ENCODE results near the gene ACVR2B.
"Not testable (repeated sequence)": the region's sequence is repeated elsewhere in the genome, so short reads cannot be mapped to it uniquely, and the experiment has no call there.

Gene ACVR2B

DNA sequence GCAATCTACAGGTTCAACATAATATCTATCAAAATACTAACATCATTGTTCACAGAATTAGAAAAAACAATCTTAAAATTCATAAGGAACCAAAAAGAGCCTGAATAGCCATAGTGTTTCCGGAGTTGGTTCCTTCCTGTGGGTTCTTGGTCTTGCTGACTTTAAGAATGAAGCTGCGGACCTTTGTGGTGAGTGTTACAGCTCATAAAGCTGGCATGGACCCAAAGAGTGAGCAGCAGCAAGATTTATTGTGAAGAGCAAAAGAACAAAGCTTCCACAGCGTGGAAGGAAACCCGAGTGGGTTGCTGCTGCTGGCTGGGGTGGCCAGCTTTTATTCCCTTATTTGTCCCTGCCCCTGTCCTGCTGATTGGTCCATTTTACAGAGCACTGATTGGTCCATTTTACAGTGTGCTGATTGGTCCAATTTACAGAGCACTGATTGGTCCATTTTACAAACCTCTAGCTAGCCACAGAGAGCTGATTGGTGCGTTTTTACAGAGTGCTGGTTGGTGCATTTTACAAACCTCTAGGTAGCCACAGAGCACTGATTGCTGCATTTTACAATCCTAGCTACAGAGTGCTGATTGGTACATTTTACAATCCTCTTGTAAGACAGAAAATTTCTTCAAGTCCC, 15.1 kb upstream of the ACVR2B start:
- H2BK12ac ChIP-seq (ENCODE audit: low read length); H4K8ac ChIP-seq (ENCODE audit: low read depth, low read length); H2BK5ac ChIP-seq (ENCODE audit: low read length); H3K9me3 ChIP-seq (replicated peaks in 1 of 2; ENCODE audit: control insufficient read depth in 2 of 2, insufficient read depth in 1 of 2, low read depth in 1 of 2, low read length in 2 of 2); H3K4me3 ChIP-seq (ENCODE audit: low read length in 2 of 2); H3K36me3 ChIP-seq (replicated peaks in 1 of 2; ENCODE audit: control insufficient read depth in 2 of 2, insufficient read depth in 2 of 2, low read length in 2 of 2); H2AK5ac ChIP-seq (ENCODE audit: low read depth, low read length); H3K4ac ChIP-seq (ENCODE audit: low read length); H3K23ac ChIP-seq (ENCODE audit: low read depth, low read length, poor library complexity); H2BK15ac ChIP-seq (ENCODE audit: low read length); H3K27me3 ChIP-seq (ENCODE audit: control insufficient read depth in 3 of 3, insufficient read depth in 3 of 3, low read depth in 1 of 3, low read length in 3 of 3); H3K4me2 ChIP-seq (ENCODE audit: insufficient read depth, low read length, poor library complexity, severe bottlenecking); H3K4me1 ChIP-seq (ENCODE audit: control insufficient read depth in 2 of 2, insufficient read depth in 1 of 2, low read depth in 1 of 2, low read length in 2 of 2); H3K27ac ChIP-seq (replicated peaks; ENCODE audit: low read length); H3K14ac ChIP-seq (ENCODE audit: low read length); H2BK120ac ChIP-seq (ENCODE audit: low read depth, low read length); H3K9ac ChIP-seq (ENCODE audit: low read depth, low read length, poor library complexity); H4K91ac ChIP-seq (ENCODE audit: low read depth, low read length, poor library complexity); DNase-seq (ENCODE audit: low spot score); H2AFZ ChIP-seq (ENCODE audit: low read length); H3K79me1 ChIP-seq (ENCODE audit: low read depth, low read length); H3K18ac ChIP-seq (ENCODE audit: low read length): not testable (repeated sequence)
- WGBS, 2 donors (ENCODE audit: extremely low coverage in 2 of 2, insufficient read length in 2 of 2, insufficient replicate concordance in 1 of 2) = no CpG with 5 or more reads among the region's 5 CpGs

DNA sequence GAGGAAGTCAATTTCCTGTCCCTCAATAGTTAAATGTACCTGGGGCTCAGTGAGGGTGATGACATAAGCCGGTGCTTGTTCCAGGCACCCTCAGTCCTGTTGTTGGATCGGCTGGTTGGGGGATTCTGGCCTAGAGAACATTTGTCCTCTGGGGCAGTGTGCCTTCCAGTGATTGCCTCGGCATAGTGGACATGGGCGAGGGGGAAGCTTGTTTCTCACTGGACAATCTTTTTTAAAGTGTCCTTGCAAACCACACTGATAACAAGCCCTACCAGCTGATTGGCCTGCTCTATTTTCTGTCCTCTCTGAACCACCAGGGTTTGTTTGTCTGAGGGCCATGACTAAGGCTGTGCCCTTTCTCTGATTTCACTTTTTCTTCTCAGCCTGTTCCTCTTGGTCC, 10.5 kb upstream of the ACVR2B start:
- not testable (repeated sequence) for H2BK120ac ChIP-seq (ENCODE audit: low read depth, low read length)

DNA sequence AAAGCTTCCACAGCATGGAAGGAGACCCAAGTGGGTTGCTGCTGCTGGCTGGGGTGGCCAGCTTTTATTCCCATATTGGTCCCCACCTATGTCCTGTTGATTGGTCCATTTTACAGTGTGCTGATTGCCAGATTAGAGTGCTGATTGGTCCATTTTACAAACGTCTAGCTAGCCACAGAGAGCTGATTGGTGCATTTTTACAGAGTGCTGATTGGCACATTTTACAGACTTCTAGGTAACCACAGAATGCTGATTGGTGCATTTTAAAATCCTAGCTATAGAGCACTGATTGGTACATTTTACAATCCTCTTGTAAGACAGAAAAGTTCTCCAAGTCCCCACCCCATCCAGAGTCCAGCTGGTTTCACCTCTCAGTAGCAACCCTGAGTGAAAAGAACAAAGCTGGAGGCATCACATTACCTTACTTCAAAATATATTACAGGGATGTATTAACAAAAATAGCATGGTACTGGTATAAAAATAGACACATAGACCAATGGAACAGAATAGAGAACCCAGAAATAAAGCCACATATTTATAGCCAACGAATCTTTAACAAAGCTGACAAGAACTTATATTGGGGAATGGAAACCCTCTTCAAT, 7.5 kb upstream of the ACVR2B start:
- no peak overlapping the region for H3K9ac ChIP-seq (ENCODE audit: low read depth, low read length, poor library complexity)
- no peak overlapping the region for H4K8ac ChIP-seq (ENCODE audit: low read depth, low read length)
- H3K14ac ChIP-seq (ENCODE audit: low read length) = no peak overlapping the region
- no peak overlapping the region for H2AFZ ChIP-seq (ENCODE audit: low read length)
- DNase-seq (ENCODE audit: low spot score) = no peak
- H2BK12ac ChIP-seq (ENCODE audit: low read length) = no peak overlapping the region
- H2AK5ac ChIP-seq (ENCODE audit: low read depth, low read length) = no peak overlapping the region
- no CpG with 5 or more reads among the region's 2 CpGs for WGBS, 2 donors (ENCODE audit: extremely low coverage in 2 of 2, insufficient read length in 2 of 2, insufficient replicate concordance in 1 of 2)
- no peak overlapping the region for H3K4me3 ChIP-seq (ENCODE audit: low read length in 2 of 2)
- no peak overlapping the region for H3K18ac ChIP-seq (ENCODE audit: low read length)
- H3K27ac ChIP-seq (replicated peaks; ENCODE audit: low read length) = no peak overlapping the region
- H3K4me2 ChIP-seq (ENCODE audit: insufficient read depth, low read length, poor library complexity, severe bottlenecking) = no peak overlapping the region
- no peaks in the 10 kb centered on the region for H3K36me3 ChIP-seq (replicated peaks in 1 of 2; ENCODE audit: control insufficient read depth in 2 of 2, insufficient read depth in 2 of 2, low read length in 2 of 2)
- no peak overlapping the region for H2BK5ac ChIP-seq (ENCODE audit: low read length)
- no peaks in the 10 kb centered on the region for H3K4me1 ChIP-seq (ENCODE audit: control insufficient read depth in 2 of 2, insufficient read depth in 1 of 2, low read depth in 1 of 2, low read length in 2 of 2)
- H3K23ac ChIP-seq (ENCODE audit: low read depth, low read length, poor library complexity) = no peak overlapping the region
- peaks cover 3% of the 10 kb centered on the region in 2 donors for H3K9me3 ChIP-seq (replicated peaks in 1 of 2; ENCODE audit: control insufficient read depth in 2 of 2, insufficient read depth in 1 of 2, low read depth in 1 of 2, low read length in 2 of 2)
- no peak overlapping the region for H2BK120ac ChIP-seq (ENCODE audit: low read depth, low read length)
- H3K79me1 ChIP-seq (ENCODE audit: low read depth, low read length) = no peaks in the 10 kb centered on the region
- H4K91ac ChIP-seq (ENCODE audit: low read depth, low read length, poor library complexity) = no peak overlapping the region
- no peak overlapping the region for H3K4ac ChIP-seq (ENCODE audit: low read length)
- H3K27me3 ChIP-seq (ENCODE audit: control insufficient read depth in 3 of 3, insufficient read depth in 3 of 3, low read depth in 1 of 3, low read length in 3 of 3) = no peaks in the 10 kb centered on the region
- no peak overlapping the region for H2BK15ac ChIP-seq (ENCODE audit: low read length)

More for the DNA sequence above, 10.5 kb upstream of the ACVR2B start:
- not testable (repeated sequence) for H3K27ac ChIP-seq (replicated peaks; ENCODE audit: low read length); DNase-seq (ENCODE audit: low spot score); H3K9me3 ChIP-seq (replicated peaks in 1 of 2; ENCODE audit: control insufficient read depth in 2 of 2, insufficient read depth in 1 of 2, low read depth in 1 of 2, low read length in 2 of 2); H4K91ac ChIP-seq (ENCODE audit: low read depth, low read length, poor library complexity); H2BK15ac ChIP-seq (ENCODE audit: low read length); H2BK12ac ChIP-seq (ENCODE audit: low read length); H3K36me3 ChIP-seq (replicated peaks in 1 of 2; ENCODE audit: control insufficient read depth in 2 of 2, insufficient read depth in 2 of 2, low read length in 2 of 2); H4K8ac ChIP-seq (ENCODE audit: low read depth, low read length); H3K23ac ChIP-seq (ENCODE audit: low read depth, low read length, poor library complexity); H3K14ac ChIP-seq (ENCODE audit: low read length); H2BK5ac ChIP-seq (ENCODE audit: low read length); H3K27me3 ChIP-seq (ENCODE audit: control insufficient read depth in 3 of 3, insufficient read depth in 3 of 3, low read depth in 1 of 3, low read length in 3 of 3); H2AFZ ChIP-seq (ENCODE audit: low read length); H2AK5ac ChIP-seq (ENCODE audit: low read depth, low read length); H3K4me1 ChIP-seq (ENCODE audit: control insufficient read depth in 2 of 2, insufficient read depth in 1 of 2, low read depth in 1 of 2, low read length in 2 of 2); H3K4me2 ChIP-seq (ENCODE audit: insufficient read depth, low read length, poor library complexity, severe bottlenecking); H3K18ac ChIP-seq (ENCODE audit: low read length); H3K79me1 ChIP-seq (ENCODE audit: low read depth, low read length); H3K4ac ChIP-seq (ENCODE audit: low read length); H3K4me3 ChIP-seq (ENCODE audit: low read length in 2 of 2); H3K9ac ChIP-seq (ENCODE audit: low read depth, low read length, poor library complexity)
- WGBS, 2 donors (ENCODE audit: extremely low coverage in 2 of 2, insufficient read length in 2 of 2, insufficient replicate concordance in 1 of 2) = no CpG with 5 or more reads among the region's 4 CpGs

DNA sequence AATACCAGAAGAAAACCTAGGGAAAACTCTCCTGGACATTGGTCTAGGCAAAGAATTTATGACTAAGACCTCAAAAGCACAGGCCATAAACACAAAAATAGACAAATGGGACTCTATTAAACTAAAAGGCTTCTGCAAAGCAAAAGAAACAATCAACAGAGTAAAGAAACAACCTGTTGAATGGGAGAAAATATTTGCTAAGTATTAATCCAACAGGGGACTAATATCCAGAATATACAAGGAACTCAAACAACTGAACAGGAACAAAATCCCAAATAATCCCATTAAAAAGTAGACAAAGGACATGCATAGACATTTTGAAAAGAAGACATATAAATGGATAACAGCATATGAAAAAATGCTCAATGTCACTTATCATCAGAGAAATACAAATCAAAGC, 6.9 kb upstream of the ACVR2B start:
- H2BK120ac ChIP-seq (ENCODE audit: low read depth, low read length) = no peak overlapping the region

More for the DNA sequence above, 6.9 kb upstream of the ACVR2B start:
- DNase-seq (ENCODE audit: low spot score) = no peak
- Histone ChIP-seq H2BK12ac (ENCODE audit: low read length) (no peak overlapping the region), H3K18ac (ENCODE audit: low read length) (no peak overlapping the region), H2BK5ac (ENCODE audit: low read length) (no peak overlapping the region), H3K9me3 (replicated peaks in 1 of 2; ENCODE audit: control insufficient read depth in 2 of 2, insufficient read depth in 1 of 2, low read depth in 1 of 2, low read length in 2 of 2) (peaks cover 3% of the 10 kb centered on the region in 2 donors), H3K23ac (ENCODE audit: low read depth, low read length, poor library complexity) (no peak overlapping the region), H3K36me3 (replicated peaks in 1 of 2; ENCODE audit: control insufficient read depth in 2 of 2, insufficient read depth in 2 of 2, low read length in 2 of 2) (no peaks in the 10 kb centered on the region), H3K27me3 (ENCODE audit: control insufficient read depth in 3 of 3, insufficient read depth in 3 of 3, low read depth in 1 of 3, low read length in 3 of 3) (no peaks in the 10 kb centered on the region), H4K91ac (ENCODE audit: low read depth, low read length, poor library complexity) (no peak overlapping the region), H2BK15ac (ENCODE audit: low read length) (no peak overlapping the region), H3K27ac (replicated peaks; ENCODE audit: low read length) (no peak overlapping the region), H2AK5ac (ENCODE audit: low read depth, low read length) (no peak overlapping the region), H3K79me1 (ENCODE audit: low read depth, low read length) (no peaks in the 10 kb centered on the region), H3K4me3 (ENCODE audit: low read length in 2 of 2) (no peak overlapping the region), H3K4ac (ENCODE audit: low read length) (no peak overlapping the region), H4K8ac (ENCODE audit: low read depth, low read length) (no peak overlapping the region), H3K4me2 (ENCODE audit: insufficient read depth, low read length, poor library complexity, severe bottlenecking) (no peak overlapping the region), H2AFZ (ENCODE audit: low read length) (no peak overlapping the region), H3K9ac (ENCODE audit: low read depth, low read length, poor library complexity) (no peak overlapping the region), H3K4me1 (ENCODE audit: control insufficient read depth in 2 of 2, insufficient read depth in 1 of 2, low read depth in 1 of 2, low read length in 2 of 2) (no peaks in the 10 kb centered on the region), H3K14ac (ENCODE audit: low read length) (no peak overlapping the region)

Data from neuronal stem cell (in vitro differentiated cells).